SJCRH30 (cell line): Measurements from ENCODE around the gene PALLD. TPM values are rescaled to one million over a fixed set of nuclear protein-coding genes. Genes with fewer than 3 reads are reported as not detected.
"Not testable (repeated sequence)": the region's sequence is repeated elsewhere in the genome, so short reads cannot be mapped to it uniquely, and the experiment has no call there.

Source experiments
- DNase-seq, 2 experiments: peaks; one replicate each; pipeline ENCODE4 v3.0.0-alpha.2; 2015 to 2020
- H3K27ac ChIP-seq: fragments of 250-450 bp; sonication (Bioruptor Pico); 2 replicates; pipeline ENCODE4 v1.5.1; 2020; ENCODE audit warnings: mild to moderate bottlenecking, moderate library complexity
- H3K27me3 ChIP-seq: fragments of 250-450 bp; sonication (Bioruptor Pico); 2 replicates; pipeline ENCODE4 v1.5.1; 2020; ENCODE audit warnings: mild to moderate bottlenecking, moderate library complexity
- H3K36me3 ChIP-seq: fragments of 250-450 bp; sonication (Bioruptor Pico); 2 replicates; pipeline ENCODE4 v1.5.1; 2020; ENCODE audit warnings: mild to moderate bottlenecking, moderate library complexity
- H3K4me1 ChIP-seq: fragments of 250-450 bp; sonication (Bioruptor Pico); 2 replicates; pipeline ENCODE4 v1.5.1; 2020; ENCODE audit warnings: mild to moderate bottlenecking, moderate library complexity
- H3K4me3 ChIP-seq: fragments of 250-450 bp; sonication (Bioruptor Pico); 2 replicates; pipeline ENCODE4 v1.5.1; 2020; ENCODE audit warnings: mild to moderate bottlenecking, moderate library complexity
- H3K9me3 ChIP-seq: fragments of 250-450 bp; sonication (Bioruptor Pico); replicated peaks from 2 replicates; pipeline ENCODE4 v1.5.1; 2020; ENCODE audit warnings: mild to moderate bottlenecking, moderate library complexity
- total RNA-seq: library from RNA; depleted of rRNA; stranded (reverse); fragments of >200 nt; shearing (Covaris generic); gene quantifications from 2 replicates; pipeline ENCODE4 v1.2.3, GENCODE V29; 2014

The PALLD gene
- total RNA-seq, 1 experiment from 2014 or later: 47.3 TPM

DNA sequence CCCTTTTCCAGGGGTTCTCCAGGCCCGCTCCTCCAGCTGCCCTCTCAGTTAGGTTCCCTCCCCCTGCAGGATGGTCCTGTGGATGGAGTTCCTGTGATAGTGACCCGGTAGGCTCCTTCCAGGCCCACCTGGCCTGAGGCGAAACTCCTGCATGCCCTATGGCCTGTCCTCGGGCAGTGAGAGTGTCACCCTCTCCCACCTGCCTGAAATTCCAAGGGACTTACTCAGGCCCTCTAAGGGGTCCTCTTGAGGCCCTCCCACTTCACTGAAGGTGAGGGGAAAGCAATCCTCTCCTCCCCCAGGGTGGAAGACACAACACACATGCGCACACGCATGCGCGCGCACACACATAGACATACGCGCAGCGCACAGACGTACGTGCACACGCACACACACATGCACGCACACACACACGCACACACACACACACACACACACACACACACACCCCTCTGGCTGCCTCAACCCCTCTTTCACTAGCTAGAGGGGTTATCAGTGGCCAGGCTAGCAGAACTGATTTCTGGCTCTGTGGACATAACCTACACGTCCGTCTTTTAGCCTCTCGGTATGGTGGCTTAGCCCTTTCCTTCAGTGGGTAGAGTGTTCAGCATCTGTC lies 297.3 kb downstream of the PALLD start:
- Histone ChIP-seq H3K4me3 (no peak overlapping the region), H3K4me1 (peaks cover 33% of the 10 kb centered on the region), H3K27ac (no peak overlapping the region), H3K9me3 (no peaks in the 10 kb centered on the region), H3K36me3 (no peaks in the 10 kb centered on the region; the same call in 1 of the 2 replicates), H3K27me3 (no peaks in the 10 kb centered on the region)
- no peak for DNase-seq

DNA sequence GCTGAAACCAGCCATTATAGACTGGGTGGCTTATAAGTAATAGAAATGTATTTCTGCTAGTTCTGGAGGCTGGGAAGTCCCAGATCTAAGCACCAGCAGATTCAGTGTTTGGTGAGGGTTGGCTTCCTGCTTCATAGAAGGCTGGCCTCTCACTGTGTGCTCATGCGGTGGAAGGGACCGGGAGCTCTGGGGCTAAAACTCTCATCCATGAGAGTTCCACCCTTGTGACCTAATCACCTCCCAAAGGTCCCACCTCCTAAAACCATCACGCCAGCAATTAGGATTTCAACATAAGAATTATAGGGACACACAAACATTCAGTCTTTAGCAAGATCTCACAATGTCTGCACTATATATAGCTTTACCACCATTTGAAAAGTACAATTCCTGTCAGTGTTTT lies 298.0 kb downstream of the PALLD start:
- H3K27ac ChIP-seq: no peak overlapping the region
- DNase-seq: no peak

DNA sequence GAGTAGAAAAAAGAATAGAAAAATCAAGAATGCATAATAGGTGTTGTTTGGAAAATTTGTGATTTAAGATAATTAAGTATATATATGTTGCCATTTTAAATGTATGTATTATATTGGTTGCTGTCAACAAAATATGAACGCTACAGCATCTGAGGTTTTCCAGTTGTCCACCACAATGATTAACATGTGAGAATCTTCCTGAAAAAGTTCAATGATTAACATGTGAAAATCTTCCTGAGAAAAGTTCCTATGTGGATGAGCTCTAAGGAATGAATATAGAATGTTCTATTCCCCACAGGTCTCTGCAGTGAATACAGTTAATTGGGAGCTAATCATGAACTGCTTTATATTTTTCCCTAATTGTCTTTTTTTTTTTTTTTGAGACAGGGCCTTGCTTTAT lies 298.5 kb downstream of the PALLD start:
- H3K27ac ChIP-seq: no peak overlapping the region
- H3K36me3 ChIP-seq: no peaks in the 10 kb centered on the region; the same call in 1 of the 2 replicates
- DNase-seq: no peak
- no peaks in the 10 kb centered on the region for H3K9me3 ChIP-seq
- no peaks in the 10 kb centered on the region for H3K27me3 ChIP-seq
- no peak overlapping the region for H3K4me3 ChIP-seq
- H3K4me1 ChIP-seq: peaks cover 30% of the 10 kb centered on the region

More for the DNA sequence above, 298.0 kb downstream of the PALLD start:
- H3K36me3 ChIP-seq: no peaks in the 10 kb centered on the region; the same call in 1 of the 2 replicates
- no peak overlapping the region for H3K4me3 ChIP-seq
- H3K4me1 ChIP-seq: peaks cover 31% of the 10 kb centered on the region
- no peaks in the 10 kb centered on the region for H3K27me3 ChIP-seq
- no peaks in the 10 kb centered on the region for H3K9me3 ChIP-seq

DNA sequence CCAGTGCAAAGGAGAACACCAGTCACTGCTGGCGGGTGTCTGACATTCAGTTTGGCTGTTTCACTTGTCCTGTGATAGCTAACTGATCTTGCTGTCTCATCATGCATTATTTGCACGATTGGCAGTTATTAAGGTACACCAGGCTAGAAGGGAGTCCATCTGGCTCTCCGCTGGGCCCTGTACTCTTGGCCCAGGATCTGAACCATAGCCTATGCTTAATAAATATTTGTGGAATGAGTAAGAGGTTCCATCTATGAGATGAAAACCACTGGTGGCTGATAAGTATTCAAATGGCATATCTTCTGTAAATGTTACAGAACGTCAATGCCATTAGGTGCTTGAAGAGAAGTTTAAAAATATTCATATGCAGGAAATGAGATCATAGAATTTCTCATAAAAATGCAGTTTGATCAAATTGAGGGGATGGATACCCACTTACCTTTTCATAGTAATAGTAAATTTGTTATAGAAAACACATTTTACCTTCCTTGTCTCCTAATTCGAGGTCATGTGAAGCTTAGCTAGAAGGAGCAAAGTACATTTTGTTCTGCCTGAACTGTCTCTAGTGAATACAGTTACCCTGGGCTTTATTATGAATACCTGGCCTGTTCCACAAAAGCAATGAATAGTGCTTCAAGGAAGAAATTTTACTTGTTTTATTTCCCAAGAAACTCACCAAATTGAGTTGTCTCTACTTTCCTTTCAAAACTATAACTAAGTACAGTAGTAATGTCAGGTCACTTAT lies 299.7 kb downstream of the PALLD start:
- Histone ChIP-seq H3K27me3 (no peaks in the 10 kb centered on the region), H3K4me1 (peaks cover 19% of the 10 kb centered on the region), H3K27ac (peak overlapping the region; percentile 37), H3K9me3 (no peaks in the 10 kb centered on the region), H3K4me3 (no peak overlapping the region), H3K36me3 (no peaks in the 10 kb centered on the region; the same call in 1 of the 2 replicates)
- DNase-seq: no peak

DNA sequence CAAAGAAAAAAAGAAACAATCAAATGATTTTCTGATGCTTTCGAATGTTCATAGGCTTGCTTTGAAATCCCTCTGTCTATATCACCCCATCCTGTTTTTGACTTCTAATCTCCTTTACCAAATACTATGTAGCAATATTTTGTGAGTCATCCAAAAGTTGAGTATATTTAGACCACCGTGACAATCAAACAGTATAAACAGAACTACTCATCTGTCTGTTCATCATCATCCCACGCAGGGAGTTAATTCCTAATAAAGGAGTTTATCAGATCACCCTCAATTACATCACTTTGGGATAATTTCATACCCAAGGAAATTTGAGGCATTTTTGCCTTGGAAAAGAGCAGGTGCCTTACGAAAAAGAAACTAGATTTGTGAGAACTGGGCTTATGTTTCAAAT lies 300.3 kb downstream of the PALLD start:
- H3K36me3 ChIP-seq: no peaks in the 10 kb centered on the region; the same call in 1 of the 2 replicates
- H3K27ac ChIP-seq: peak overlapping the region; percentile 37
- H3K27me3 ChIP-seq: no peaks in the 10 kb centered on the region
- H3K4me3 ChIP-seq: no peak overlapping the region
- no peaks in the 10 kb centered on the region; the same call in 1 of the 2 replicates for H3K9me3 ChIP-seq
- DNase-seq: no peak
- peaks cover 15% of the 10 kb centered on the region for H3K4me1 ChIP-seq

DNA sequence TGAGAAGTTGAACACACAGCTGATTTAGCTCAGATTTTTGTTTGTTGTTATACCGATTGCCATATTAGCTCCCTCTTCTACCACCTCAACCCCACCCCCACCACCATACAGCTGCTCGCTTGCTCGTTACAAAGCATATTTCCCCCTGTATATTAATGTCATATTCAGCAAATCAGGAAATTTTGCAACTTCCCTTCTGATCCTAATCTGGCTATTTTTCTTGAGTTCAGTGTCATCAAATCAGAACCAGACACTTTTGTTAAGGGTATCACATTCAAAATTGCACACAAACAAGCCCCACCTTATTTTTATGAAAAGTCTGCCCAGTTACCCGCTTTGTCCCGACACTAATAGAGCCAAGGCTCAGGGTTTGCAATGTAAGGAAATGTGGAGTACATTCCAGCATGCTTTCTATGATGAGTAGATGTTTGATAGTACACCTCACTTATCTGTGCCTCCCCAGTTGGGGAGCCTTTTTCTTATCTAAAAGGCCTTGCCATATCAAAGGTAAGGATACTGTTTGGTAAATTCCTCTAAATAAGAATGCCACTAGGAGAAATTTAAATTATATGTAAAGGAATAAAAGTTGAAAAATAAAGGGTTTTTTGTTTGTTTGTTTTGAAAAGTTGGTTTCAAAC lies 301.0 kb downstream of the PALLD start:
- Histone ChIP-seq H3K9me3 (no peaks in the 10 kb centered on the region; the same call in 1 of the 2 replicates), H3K4me3 (no peak overlapping the region), H3K36me3 (no peaks in the 10 kb centered on the region; the same call in 1 of the 2 replicates), H3K27me3 (no peaks in the 10 kb centered on the region), H3K4me1 (peaks cover 15% of the 10 kb centered on the region), H3K27ac (peak overlapping the region; percentile 37)
- DNase-seq: no peak

DNA sequence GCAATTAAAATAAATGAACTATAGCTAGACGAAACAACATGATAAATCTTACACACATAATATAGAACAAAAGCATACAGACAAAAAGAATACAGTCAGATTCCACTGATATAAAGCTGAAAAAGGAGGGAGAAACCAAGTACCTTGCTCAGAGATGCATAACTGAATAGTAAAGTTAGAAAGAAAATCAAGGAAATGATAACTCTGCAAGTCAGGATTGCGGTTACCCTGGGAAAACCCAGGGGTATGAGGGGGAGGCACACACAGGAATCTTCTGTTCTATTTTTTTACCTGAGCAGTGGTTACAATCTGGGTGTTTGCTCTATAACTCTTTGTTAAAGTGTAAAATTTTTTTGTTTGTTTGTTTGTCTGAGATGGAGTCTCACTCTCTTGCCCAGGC lies 304.1 kb downstream of the PALLD start:
- H3K27ac ChIP-seq: no peak overlapping the region

DNA sequence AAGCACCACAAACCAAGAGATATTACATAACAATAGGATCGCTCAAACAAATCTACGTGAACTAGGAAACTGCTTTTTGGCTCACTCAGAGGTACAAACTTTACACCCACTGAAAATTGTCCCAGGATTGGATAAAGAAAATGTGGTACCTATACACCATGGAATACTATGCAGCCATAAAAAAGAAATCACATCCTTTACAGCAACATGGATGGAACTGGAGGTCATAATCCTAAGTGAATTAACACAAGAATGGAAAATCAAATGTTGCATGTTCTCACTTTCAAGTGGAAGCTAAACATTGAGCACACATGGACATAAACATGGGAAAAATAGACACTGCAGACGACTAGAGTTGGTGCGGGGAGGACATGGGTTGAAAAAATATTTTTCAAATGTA lies 305.4 kb downstream of the PALLD start:
- Histone ChIP-seq H3K4me1 (peaks cover 9% of the 10 kb centered on the region), H3K27ac (no peak overlapping the region), H3K27me3 (no peaks in the 10 kb centered on the region), H3K36me3 (no peaks in the 10 kb centered on the region; the same call in 1 of the 2 replicates), H3K4me3 (no peak overlapping the region), H3K9me3 (no peaks in the 10 kb centered on the region; the same call in 1 of the 2 replicates)
- no peak for DNase-seq

More for the DNA sequence above, 304.1 kb downstream of the PALLD start:
- Histone ChIP-seq H3K9me3 (no peaks in the 10 kb centered on the region; the same call in 1 of the 2 replicates), H3K36me3 (no peaks in the 10 kb centered on the region; the same call in 1 of the 2 replicates), H3K4me1 (peaks cover 15% of the 10 kb centered on the region), H3K4me3 (no peak overlapping the region), H3K27me3 (no peaks in the 10 kb centered on the region)
- DNase-seq: no peak

DNA sequence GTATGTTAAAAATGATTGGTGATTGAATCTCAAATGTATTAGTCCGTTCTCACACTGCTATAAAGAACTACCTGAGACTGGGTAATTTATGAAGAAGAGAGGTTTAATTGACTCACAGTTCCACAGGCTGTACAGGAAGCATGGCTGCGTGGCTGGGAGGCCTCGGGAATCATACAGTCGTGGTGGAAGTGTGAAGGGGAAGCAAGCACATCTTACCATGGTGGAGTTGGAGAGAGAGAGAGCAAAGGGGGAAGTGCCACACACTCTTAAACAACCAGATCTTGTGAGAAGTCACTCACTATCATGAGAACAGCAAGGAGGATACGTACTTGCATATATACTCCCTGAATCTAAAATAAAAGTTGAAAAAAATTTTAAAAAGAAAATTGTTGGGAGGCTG lies 306.2 kb downstream of the PALLD start:
- H3K36me3 ChIP-seq, DNase-seq, H3K27me3 ChIP-seq, H3K4me3 ChIP-seq, H3K9me3 ChIP-seq, H3K4me1 ChIP-seq, H3K27ac ChIP-seq: not testable (repeated sequence)

DNA sequence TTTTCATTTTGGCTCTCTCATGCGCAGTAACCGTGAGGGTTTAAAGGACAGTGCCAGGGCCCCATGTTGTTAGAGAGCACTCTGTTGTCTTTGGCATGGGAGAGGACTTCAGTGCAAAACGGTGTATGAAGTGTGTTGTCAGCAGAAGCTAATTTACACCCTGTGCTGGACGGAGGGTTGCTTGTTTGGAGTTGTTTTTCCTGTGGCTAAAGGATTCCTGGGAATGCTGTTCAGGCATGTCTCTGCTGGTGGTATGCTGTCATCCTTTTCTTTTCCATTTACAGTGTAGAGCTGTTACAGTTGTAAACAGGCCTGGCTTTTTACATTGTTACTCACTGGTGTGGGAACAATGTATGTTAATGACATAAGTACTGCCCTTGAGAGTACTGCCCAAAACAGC lies 306.9 kb downstream of the PALLD start:
- Histone ChIP-seq H3K4me3 (no peak overlapping the region), H3K27ac (no peak overlapping the region), H3K27me3 (no peaks in the 10 kb centered on the region), H3K9me3 (no peaks in the 10 kb centered on the region; the same call in 1 of the 2 replicates), H3K4me1 (no peaks in the 10 kb centered on the region), H3K36me3 (no peaks in the 10 kb centered on the region; the same call in 1 of the 2 replicates)
- no peak for DNase-seq

DNA sequence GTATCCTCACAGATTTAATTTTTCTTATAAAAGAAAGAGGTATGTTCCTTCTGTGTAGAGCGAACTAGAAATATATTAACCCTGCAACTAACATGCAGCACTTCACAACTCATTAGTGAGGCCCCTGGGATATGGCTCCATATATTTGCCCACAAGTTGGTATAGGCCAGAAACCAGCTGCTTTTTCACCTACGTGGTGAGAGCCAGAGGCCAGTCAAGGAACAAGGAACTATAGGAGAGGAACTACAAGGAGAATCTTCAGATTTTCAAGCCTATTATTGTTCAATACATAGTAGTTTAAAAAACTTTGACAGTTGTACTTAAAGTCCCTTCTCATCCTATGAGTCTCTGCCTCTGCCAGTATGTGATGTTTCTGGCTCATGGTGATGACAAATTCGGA lies 307.3 kb downstream of the PALLD start:
- DNase-seq: no peak
- no peak overlapping the region for H3K4me3 ChIP-seq
- no peaks in the 10 kb centered on the region; the same call in 1 of the 2 replicates for H3K9me3 ChIP-seq
- no peaks in the 10 kb centered on the region for H3K4me1 ChIP-seq
- H3K27ac ChIP-seq: no peak overlapping the region
- H3K27me3 ChIP-seq: no peaks in the 10 kb centered on the region
- H3K36me3 ChIP-seq: no peaks in the 10 kb centered on the region; the same call in 1 of the 2 replicates

DNA sequence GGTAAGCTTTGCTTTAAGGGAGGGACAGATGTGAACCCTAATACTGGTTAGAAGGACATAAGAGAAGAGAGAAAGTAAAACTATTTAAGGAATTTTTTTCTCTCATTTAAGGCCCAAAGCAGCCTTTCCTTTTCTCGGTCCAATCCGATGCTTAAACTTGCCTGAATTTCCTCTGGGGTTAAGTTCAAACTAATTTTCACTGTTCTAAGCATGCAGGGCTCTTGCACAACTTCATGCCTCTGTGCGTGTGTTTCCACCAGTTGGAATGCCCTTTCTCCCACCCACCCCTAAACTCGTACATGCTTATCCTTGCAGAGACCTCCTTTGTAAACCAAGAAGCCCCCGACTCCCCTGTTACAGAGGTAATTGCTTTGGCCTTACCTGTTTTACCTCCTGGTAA lies 308.5 kb downstream of the PALLD start:
- H3K36me3 ChIP-seq: no peaks in the 10 kb centered on the region; the same call in 1 of the 2 replicates
- H3K27me3 ChIP-seq: no peaks in the 10 kb centered on the region
- no peak overlapping the region for H3K4me3 ChIP-seq
- DNase-seq: no peak
- no peak overlapping the region for H3K27ac ChIP-seq
- H3K9me3 ChIP-seq: no peaks in the 10 kb centered on the region; the same call in 1 of the 2 replicates
- no peaks in the 10 kb centered on the region for H3K4me1 ChIP-seq

DNA sequence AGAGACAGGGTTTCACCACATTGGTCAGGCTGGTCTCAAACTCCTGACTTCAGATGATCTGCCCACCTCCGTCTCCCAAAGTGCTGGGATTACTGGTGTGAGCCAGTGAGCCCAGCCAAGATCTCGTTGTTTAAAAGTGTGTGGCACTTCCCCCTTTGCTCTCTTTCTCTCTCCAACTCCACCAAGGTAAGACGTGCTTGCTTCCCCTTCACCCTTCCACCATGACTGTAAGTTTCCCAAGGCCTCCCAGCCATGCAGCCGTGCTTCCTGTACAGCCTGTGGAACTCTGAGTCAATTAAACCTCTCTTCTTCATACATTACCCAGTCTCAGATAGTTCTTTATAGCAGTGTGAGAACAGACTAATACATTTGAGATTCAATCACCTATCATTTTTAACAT lies 309.4 kb downstream of the PALLD start:
- not testable (repeated sequence) for H3K27me3 ChIP-seq, H3K4me1 ChIP-seq, DNase-seq, H3K27ac ChIP-seq, H3K4me3 ChIP-seq, H3K36me3 ChIP-seq, H3K9me3 ChIP-seq

DNA sequence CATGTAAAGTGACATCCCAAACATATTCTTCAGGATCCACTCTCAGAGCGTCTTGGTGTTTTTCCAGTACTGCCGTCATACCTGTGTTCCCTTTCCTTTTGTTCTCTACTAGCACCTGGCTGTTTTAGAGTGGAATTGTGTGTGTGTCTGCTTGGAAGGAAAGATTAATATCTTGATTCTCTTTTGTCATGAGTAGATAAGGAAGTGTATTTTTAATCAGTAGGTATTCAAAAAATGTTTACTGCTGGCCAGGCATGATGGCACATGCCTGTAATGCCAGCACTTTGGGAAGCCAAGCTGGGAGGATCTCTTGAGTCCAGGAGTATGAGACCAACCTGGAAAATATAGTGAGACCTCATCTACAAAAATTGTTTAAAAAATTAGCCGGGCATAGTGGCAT lies 314.4 kb downstream of the PALLD start:
- no peaks in the 10 kb centered on the region for H3K9me3 ChIP-seq
- no peak for DNase-seq
- no peak overlapping the region for H3K27ac ChIP-seq
- H3K4me1 ChIP-seq: peaks cover 20% of the 10 kb centered on the region; the same call in 1 of the 2 replicates
- H3K36me3 ChIP-seq: no peaks in the 10 kb centered on the region
- no peaks in the 10 kb centered on the region for H3K27me3 ChIP-seq
- no peak overlapping the region for H3K4me3 ChIP-seq
